ENCODE data around the gene TEX11. TPM values are rescaled to one million over a fixed set of nuclear protein-coding genes. Genes with fewer than 3 reads are reported as not detected.
"Not testable (repeated sequence)": the region's sequence is repeated elsewhere in the genome, so short reads cannot be mapped to it uniquely, and the experiment has no call there.

The TEX11 gene
- total and polyA plus RNA-seq, 12 donors, result 0.19 TPM; not detected in 11

DNA sequence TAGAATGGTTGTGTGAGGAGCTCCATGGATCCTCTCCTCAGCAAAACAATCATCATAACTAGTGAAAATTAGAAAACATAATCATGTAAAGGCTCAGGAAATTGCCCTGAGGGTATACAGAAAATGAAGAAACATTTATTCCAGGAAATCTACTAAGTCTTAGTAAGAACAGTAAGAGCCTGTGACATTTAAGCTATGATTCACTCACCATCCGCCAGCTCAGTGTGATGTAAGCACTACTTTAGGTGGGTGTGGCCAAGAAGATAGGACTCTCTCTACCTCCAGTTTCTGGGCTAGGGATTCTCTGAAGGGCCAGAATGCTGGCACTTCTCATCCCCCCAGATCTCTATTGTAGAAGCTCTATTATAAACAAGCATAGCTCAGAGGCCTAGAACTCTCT, 316.4 kb downstream of the TEX11 start:
- Histone ChIP-seq H3K9me3 (peaks cover 0 to 8% (median 0%) of the 10 kb centered on the region in 11 donors), H3K36me3 (no peaks in the 10 kb centered on the region), H3K4me3 (no peak overlapping the region), H3K27ac (no peak overlapping the region), H3K27me3 (peaks cover 0 to 2% (median 0%) of the 10 kb centered on the region in 7 donors), H3K4me1 (no peaks in the 10 kb centered on the region)
- TF ChIP-seq, protein P1, sequence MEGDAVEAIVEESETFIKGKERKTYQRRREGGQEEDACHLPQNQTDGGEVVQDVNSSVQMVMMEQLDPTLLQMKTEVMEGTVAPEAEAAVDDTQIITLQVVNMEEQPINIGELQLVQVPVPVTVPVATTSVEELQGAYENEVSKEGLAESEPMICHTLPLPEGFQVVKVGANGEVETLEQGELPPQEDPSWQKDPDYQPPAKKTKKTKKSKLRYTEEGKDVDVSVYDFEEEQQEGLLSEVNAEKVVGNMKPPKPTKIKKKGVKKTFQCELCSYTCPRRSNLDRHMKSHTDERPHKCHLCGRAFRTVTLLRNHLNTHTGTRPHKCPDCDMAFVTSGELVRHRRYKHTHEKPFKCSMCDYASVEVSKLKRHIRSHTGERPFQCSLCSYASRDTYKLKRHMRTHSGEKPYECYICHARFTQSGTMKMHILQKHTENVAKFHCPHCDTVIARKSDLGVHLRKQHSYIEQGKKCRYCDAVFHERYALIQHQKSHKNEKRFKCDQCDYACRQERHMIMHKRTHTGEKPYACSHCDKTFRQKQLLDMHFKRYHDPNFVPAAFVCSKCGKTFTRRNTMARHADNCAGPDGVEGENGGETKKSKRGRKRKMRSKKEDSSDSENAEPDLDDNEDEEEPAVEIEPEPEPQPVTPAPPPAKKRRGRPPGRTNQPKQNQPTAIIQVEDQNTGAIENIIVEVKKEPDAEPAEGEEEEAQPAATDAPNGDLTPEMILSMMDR (IDR thresholded peaks at IDR 0.05), result no peak
- intact Hi-C loops (cut with DNase I), result no loop called here
- DNase-seq (no peak), ATAC-seq (no peak)
- 55 to 92% methylated on average over 1 of the region's 1 CpG for WGBS, 2 donors

DNA sequence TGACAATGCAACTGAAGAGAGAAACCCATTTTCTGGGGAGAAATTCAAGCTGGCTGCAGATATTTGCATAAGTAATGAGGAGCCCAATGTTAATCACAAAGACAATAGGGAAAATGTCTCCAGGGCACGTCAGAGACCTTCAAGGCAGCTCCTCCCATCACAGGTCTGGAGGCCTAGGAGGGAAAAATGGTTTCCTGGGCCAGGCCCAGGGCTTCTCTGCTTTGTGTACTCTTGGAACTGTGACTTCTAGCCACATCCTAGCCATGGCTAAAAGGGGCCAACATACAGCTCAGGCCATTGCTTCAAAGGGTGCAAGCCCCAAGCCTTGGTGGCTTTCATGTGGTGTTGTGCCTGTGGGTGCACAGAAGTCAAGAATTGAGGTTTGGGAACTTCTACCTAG, 321.4 kb downstream of the TEX11 start:
- H3K36me3 ChIP-seq; ATAC-seq; DNase-seq; H3K4me1 ChIP-seq; H3K27ac ChIP-seq; H3K27me3 ChIP-seq; H3K4me3 ChIP-seq; H3K9me3 ChIP-seq; intact Hi-C loops (cut with DNase I): not testable (repeated sequence)
- 19 to 32% methylated on average over 1 of the region's 1 CpG for WGBS, 2 donors

DNA sequence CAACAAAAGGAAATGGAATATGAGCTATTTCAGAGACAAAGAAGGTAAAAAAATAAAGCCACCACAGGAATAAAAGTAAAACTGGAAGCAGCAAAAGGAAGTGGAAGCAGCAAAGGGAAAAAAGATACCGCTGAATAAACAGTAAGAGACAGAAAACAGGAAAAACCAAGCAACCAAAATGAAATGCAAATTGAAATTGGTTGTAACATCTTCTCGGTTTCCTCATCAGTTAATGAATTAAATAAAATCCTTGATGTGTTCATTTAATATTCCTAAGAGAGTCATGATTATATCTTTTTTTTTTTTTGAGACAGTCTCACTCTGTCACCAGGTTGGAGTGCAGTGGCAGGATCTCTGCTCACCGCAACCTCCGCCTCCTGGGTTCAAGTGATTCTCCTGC, 331.1 kb downstream of the TEX11 start:
- ATAC-seq, result no peak
- no peak for DNase-seq
- H3K4me3 ChIP-seq, result no peak overlapping the region
- H3K4me1 ChIP-seq, result no peaks in the 10 kb centered on the region
- H3K9me3 ChIP-seq, result peaks cover 0 to 27% (median 0%) of the 10 kb centered on the region in 11 donors
- 87 to 88% methylated on average over 4 of the region's 4 CpGs for WGBS, 2 donors
- no peak overlapping the region for H3K27ac ChIP-seq
- TF ChIP-seq, protein P1 (IDR thresholded peaks at IDR 0.05), result no peak
- intact Hi-C loops (cut with DNase I), result no loop called here
- no peaks in the 10 kb centered on the region for H3K36me3 ChIP-seq
- peaks cover 0 to 18% (median 0%) of the 10 kb centered on the region in 7 donors for H3K27me3 ChIP-seq

DNA sequence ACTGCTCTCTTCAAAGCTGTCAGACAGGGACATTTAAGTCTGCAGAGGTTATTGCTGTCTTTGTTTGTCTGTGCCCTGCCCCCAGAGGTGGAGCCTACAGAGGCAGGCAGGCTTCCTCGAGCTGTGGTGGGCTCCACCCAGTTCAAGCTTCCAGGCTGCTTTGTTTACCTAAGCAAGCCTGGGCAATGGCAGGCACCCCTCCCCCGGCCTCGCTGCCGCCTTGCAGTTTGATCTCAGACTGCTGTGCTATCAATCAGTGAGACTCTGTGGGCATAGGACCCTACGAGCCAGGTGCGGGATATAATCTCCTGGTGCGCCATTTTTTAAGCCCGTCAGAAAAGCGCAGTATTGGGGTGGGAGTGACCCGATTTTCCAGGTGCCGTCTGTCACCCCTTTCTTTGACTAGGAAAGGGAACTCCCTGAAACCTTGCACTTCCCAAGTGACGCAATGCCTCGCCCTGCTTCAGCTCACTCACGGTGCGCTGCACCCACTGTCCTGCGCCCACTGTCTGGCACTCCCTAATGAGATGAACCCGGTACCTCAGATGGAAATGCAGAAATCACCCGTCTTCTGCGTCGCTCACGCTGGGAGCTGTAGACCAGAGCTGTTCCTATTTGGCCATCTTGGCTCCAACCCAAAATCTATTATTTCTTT, 338.5 kb downstream of the TEX11 start:
- ATAC-seq; H3K4me1 ChIP-seq; DNase-seq; H3K27ac ChIP-seq; H3K36me3 ChIP-seq; H3K27me3 ChIP-seq; intact Hi-C loops (cut with DNase I); H3K4me3 ChIP-seq: not testable (repeated sequence)
- peaks cover 0 to 13% (median 0%) of the 10 kb centered on the region in 11 donors for H3K9me3 ChIP-seq
- WGBS, 2 donors, result 93 to 95% methylated on average over 21 of the region's 21 CpGs

DNA sequence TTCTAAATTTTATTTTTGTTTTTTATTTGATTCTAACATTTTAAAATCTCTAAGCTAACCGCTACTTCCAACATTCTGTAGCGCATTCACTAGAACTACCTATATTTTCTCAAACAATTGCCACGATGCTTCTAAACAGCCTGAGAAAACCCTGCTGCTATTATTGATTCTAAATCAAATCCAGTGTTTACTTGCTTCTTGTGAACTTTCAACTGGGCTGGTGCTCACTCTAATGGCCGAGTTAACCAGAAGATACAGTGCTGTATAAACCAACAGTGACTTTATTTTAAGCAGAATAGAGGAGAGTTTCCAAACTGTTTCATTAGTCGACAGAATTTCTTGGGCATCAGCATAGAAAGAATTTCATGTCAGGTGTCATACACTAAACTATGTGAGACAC, 353.6 kb downstream of the TEX11 start:
- ATAC-seq, result no peak
- peaks cover 0 to 6% (median 0%) of the 10 kb centered on the region in 7 donors for H3K27me3 ChIP-seq
- TF ChIP-seq, protein P1 (IDR thresholded peaks at IDR 0.05), result no peak
- no peak overlapping the region for H3K4me3 ChIP-seq
- 83 to 86% methylated on average over 5 of the region's 5 CpGs for WGBS, 2 donors
- intact Hi-C loops (cut with DNase I), result loop anchor here in 9 of 10 donors (5.0 kb wide), 1 partner anchor 103 kb away; no protein-coding TSS in a partner anchor
- no peaks in the 10 kb centered on the region for H3K36me3 ChIP-seq
- H3K4me1 ChIP-seq, result no peaks in the 10 kb centered on the region
- DNase-seq, result no peak
- no peak overlapping the region for H3K27ac ChIP-seq
- peaks cover 0 to 13% (median 0%) of the 10 kb centered on the region in 11 donors for H3K9me3 ChIP-seq

All from heart right ventricle (tissue), 16 donors.